Kidney (tissue), 14 donors: Measurements from ENCODE around the gene PIF1. TPM values are rescaled to one million over a fixed set of nuclear protein-coding genes. Genes with fewer than 3 reads are reported as not detected.
A peak's percentile ranks its signal among the peaks of the same experiment; 100 is the strongest.

Experiments used
- DNase-seq, 5 donors: peaks; one replicate each; pipeline ENCODE4 v3.0.0-alpha.2; 2013 to 2020
- FAIRE-seq: peaks from 2 replicates; lab custom pipeline; 2012; peaks lifted over from hg19 to GRCh38; lab: Jason Lieb, UNC
- H3K27ac ChIP-seq, 2 donors: one replicate each; pipeline ENCODE4 v1.7.0; 2013; ENCODE audit warnings: low read depth in 2 of 2, low read length in 2 of 2, inconsistent platforms in 1 of 2
- H3K27me3 ChIP-seq: one replicate; pipeline ENCODE4 v1.7.1; 2013; ENCODE audit warnings: low read length, inconsistent platforms; ENCODE audit not compliant: control insufficient read depth, insufficient read depth
- H3K36me3 ChIP-seq, 3 donors: one replicate each; pipeline versions ENCODE4 v1.7.0 to v1.7.1; 2013; ENCODE audit warnings: low read length in 3 of 3, control low read depth in 1 of 3, inconsistent platforms in 1 of 3; ENCODE audit not compliant: insufficient read depth in 3 of 3, control insufficient read depth in 2 of 3
- H3K4me1 ChIP-seq, 3 donors: one replicate each; pipeline versions ENCODE4 v1.7.0 to v1.7.1; 2013; ENCODE audit warnings: low read length in 3 of 3, inconsistent platforms in 1 of 3, low read depth in 1 of 3; ENCODE audit not compliant: control insufficient read depth in 2 of 3, insufficient read depth in 2 of 3
- H3K4me3 ChIP-seq, 3 donors: one replicate each; pipeline versions ENCODE4 v1.7.0 to v1.8.1; 2013; ENCODE audit warnings: low read length in 3 of 3, control low read depth in 1 of 3, inconsistent platforms in 1 of 3
- H3K9ac ChIP-seq, 3 donors: one replicate each; pipeline versions ENCODE4 v1.7.0 to v1.7.1; 2013; ENCODE audit warnings: low read length in 3 of 3, control low read depth in 1 of 3, inconsistent platforms in 1 of 3
- H3K9me3 ChIP-seq, 3 donors: one replicate each; pipeline versions ENCODE4 v1.7.0 to v1.7.1; 2013; ENCODE audit warnings: low read length in 3 of 3, control low read depth in 1 of 3, inconsistent platforms in 1 of 3; ENCODE audit not compliant: control insufficient read depth in 2 of 3, insufficient read depth in 1 of 3
- intact Hi-C: fragments of 100-400 bp; cut with DNase I; formaldehyde crosslinking; loops from one replicate; pipeline ENCODE4 v1.11.1; 2022
- polyA plus RNA-seq: library from polyadenylated mRNA; stranded (reverse); fragments of 350-450 nt; fragmentation: Illumina TruSeq; extraction: RNeasy Lipid Tissue Mini Kit (QIAGEN cat#74804); gene quantifications from one replicate; pipeline ENCODE4 v1.2.3, GENCODE V29; 2014; ENCODE audit warnings: low read depth, low replicate concordance; ENCODE audit not compliant: insufficient read depth
- total RNA-seq: library from RNA; stranded (reverse); fragmentation: NEBNext Ultra II Directional; extraction: Animal tissue kit (Norgen Biotek cat#: 25700); gene quantifications from one replicate; pipeline ENCODE4 v1.2.1, GENCODE V29; 2021
- TF ChIP-seq, protein P1 (sequence below): IDR thresholded peaks from 3 replicates; pipeline ENCODE4 v1.5.1; 2012; ENCODE audit warnings: mild to moderate bottlenecking, moderate library complexity, borderline replicate concordance; ENCODE audit not compliant: insufficient read depth; ENCODE audit errors: extremely low read depth
- donor health status: control.
- donor health status: control.
- donor health status: control.
- donor health status: control.
- donor health status: control.
- donor health status: DM: yes; HTN: yes; CAD: no.
- donor health status: Normal renal cell carcinoma (clear cell type).

PIF1 gene
- total and polyA plus RNA-seq, 2 donors from 2014 or later = 0.47 to 2.0 TPM

DNA sequence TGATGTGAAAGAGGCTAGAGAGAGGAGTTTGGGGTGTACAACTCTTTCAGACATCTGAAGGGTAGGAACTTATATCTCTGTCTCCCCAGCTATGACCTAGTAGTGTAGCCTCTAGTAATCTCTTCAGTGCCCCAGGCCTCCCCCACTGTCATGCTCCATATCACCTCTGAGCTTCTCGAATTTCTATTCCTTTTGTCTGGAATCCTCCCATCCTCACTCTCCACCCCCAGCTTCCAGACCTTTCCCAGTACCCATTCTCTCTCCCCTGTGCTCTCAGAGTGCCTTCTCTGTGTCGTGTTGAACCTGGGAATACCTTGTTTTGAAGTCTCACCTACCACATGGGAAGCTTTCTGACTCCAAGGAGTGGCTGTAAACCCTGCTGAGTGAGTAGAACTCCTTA is 46.4 kb downstream of the PIF1 start:
- Histone ChIP-seq H3K9me3 (no peaks in the 10 kb centered on the region), H3K27ac (no peak overlapping the region), H3K36me3 (no peaks in the 10 kb centered on the region), H3K9ac (no peak overlapping the region), H3K27me3 (no peaks in the 10 kb centered on the region), H3K4me1 (peaks cover 0 to 13% (median 13%) of the 10 kb centered on the region in 3 donors), H3K4me3 (no peak overlapping the region)
- peak in 2 of 5 donors; percentile 32 to 33 for DNase-seq
- TF ChIP-seq, protein P1, sequence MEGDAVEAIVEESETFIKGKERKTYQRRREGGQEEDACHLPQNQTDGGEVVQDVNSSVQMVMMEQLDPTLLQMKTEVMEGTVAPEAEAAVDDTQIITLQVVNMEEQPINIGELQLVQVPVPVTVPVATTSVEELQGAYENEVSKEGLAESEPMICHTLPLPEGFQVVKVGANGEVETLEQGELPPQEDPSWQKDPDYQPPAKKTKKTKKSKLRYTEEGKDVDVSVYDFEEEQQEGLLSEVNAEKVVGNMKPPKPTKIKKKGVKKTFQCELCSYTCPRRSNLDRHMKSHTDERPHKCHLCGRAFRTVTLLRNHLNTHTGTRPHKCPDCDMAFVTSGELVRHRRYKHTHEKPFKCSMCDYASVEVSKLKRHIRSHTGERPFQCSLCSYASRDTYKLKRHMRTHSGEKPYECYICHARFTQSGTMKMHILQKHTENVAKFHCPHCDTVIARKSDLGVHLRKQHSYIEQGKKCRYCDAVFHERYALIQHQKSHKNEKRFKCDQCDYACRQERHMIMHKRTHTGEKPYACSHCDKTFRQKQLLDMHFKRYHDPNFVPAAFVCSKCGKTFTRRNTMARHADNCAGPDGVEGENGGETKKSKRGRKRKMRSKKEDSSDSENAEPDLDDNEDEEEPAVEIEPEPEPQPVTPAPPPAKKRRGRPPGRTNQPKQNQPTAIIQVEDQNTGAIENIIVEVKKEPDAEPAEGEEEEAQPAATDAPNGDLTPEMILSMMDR = no peak
- intact Hi-C loops = no loop called here
- FAIRE-seq = no peak

DNA sequence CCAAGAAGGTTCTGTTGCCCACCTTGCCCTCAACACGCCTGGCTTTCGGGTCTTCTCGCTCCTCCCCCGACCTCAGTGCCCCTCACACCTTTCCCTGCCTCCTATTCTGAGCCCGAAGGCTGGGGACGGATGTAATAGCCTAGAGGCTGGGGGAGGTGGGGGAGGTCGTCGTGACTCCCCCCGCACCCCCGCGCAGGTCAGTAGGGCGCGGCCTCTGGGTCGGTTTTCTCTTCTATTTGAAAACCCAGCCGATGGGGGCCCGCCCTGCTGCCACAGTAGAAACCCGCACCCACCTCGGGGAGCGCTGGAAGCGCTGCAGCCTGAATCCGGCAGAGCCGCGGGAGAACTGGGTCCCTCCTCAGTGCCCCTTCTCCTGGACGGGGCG is 49.1 kb downstream of the PIF1 start:
- Histone ChIP-seq H3K27me3 (no peaks in the 10 kb centered on the region), H3K9ac (peak overlapping the region in 2 of 3 donors; percentile 17 to 73), H3K4me1 (peaks cover 0 to 6% (median 3%) of the 10 kb centered on the region in 3 donors), H3K36me3 (no peaks in the 10 kb centered on the region), H3K27ac (peak overlapping the region in 1 of 2 donors; percentile 41), H3K9me3 (no peaks in the 10 kb centered on the region), H3K4me3 (peak overlapping the region; percentile 7 to 64 (median 54))
- intact Hi-C loops = no loop called here
- TF ChIP-seq, protein P1 = no peak
- FAIRE-seq (no peak), DNase-seq (peak in 4 of 5 donors; percentile 18 to 55 (median 38))

DNA sequence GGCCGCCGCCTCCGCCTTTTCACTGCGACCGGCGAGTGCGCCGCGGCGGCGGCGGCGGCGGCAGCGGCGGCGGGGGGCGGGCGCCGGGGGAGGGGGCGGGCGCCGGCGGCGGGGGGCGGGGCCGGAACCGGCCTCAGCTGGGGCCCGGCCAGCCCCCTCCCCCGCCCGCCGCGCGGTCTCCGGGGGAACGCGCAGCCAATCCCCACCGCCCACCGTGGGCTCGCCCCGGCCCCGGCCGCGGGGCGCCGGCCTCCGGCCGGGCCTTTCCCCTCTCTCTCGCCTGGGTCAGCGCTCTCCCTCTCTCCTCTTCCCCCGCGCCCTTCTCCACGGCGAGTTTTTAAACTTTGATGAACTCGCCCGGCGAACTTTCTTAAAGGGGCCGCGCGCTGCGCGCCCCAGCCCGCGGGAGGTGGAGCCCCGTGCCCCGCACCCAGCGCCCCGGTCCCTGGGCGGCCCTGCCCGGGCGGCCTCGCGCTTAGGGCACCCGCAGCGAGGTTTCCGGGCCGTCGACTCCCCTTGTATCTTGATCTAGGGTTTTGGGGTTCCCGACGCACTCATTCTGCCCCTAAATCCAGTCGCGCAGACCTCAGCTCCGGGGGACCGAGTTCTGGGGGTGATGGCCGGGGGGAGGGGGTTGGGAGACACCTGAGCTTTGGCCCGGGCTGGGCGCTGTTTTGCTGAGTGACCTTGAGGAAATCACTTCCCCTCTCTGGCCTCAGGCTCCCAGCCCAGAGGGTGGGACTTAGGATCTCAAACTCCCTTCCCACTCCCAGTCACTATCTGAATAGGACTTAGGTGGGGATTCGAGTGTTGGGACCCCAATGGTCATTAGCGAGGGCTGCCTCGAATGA is 49.7 kb downstream of the PIF1 start, which contains the start of gene RBPMS2:
RBPMS2 (minus strand) TSS at position 39 of the 851 bp plus-strand sequence. CDS start 270 bp downstream, outside the sequence.
- Histone ChIP-seq H3K36me3 (no peaks in the 10 kb centered on the region), H3K4me1 (peaks cover 0 to 6% (median 3%) of the 10 kb centered on the region in 3 donors), H3K9ac (peak within 1 kb of the TSS in 2 of 3 donors; percentile 17 to 73), H3K9me3 (no peaks in the 10 kb centered on the region), H3K4me3 (peak within 1 kb of the TSS; percentile 7 to 64 (median 54)), H3K27me3 (no peaks in the 10 kb centered on the region), H3K27ac (peak within 1 kb of the TSS; percentile 60 to 74)
- intact Hi-C loops = no loop called here
- DNase-seq (peak; percentile 29 to 71 (median 65)), FAIRE-seq (no peak)
- TF ChIP-seq, protein P1 = no peak
